Loucy (cell line): ENCODE results near the gene CADM1.

ENCODE experiments used
- H2AFZ ChIP-seq: fragments of 200-600 bp; sonication (generic); 2 replicates; pipeline ENCODE4 v1.6.0; 2016; ENCODE audit warnings: antibody characterized with exemption, mild to moderate bottlenecking, low read length, moderate library complexity
- H3F3A ChIP-seq: fragments of 200-600 bp; 2 replicates; pipeline ENCODE4 v1.6.0; 2016; ENCODE audit warnings: antibody characterized with exemption, low read depth, mild to moderate bottlenecking
- H3K27me3 ChIP-seq: fragments of 200-600 bp; sonication (generic); 2 replicates; pipeline ENCODE4 v1.6.1; 2014; ENCODE audit warnings: low read length, mild to moderate bottlenecking; ENCODE audit not compliant: insufficient read depth, poor library complexity, severe bottlenecking
- H3K36me3 ChIP-seq: fragments of 200-600 bp; sonication (generic); 2 replicates; pipeline ENCODE4 v1.6.1; 2016; ENCODE audit warnings: low read length; ENCODE audit not compliant: insufficient read depth
- H3K4me1 ChIP-seq: fragments of 200-600 bp; sonication (generic); 2 replicates; pipeline ENCODE4 v1.5.1; 2014; ENCODE audit warnings: low read length, mild to moderate bottlenecking; ENCODE audit not compliant: insufficient read depth, poor library complexity, severe bottlenecking
- H3K4me2 ChIP-seq: fragments of 200-600 bp; sonication (generic); 2 replicates; pipeline ENCODE4 v1.6.0; 2014; ENCODE audit warnings: antibody characterized with exemption, low read length, low read depth, mild to moderate bottlenecking; ENCODE audit not compliant: poor library complexity, severe bottlenecking
- H3K4me3 ChIP-seq: fragments of 200-600 bp; sonication (generic); 2 replicates; pipeline ENCODE4 v1.5.1; 2014; ENCODE audit warnings: low read length, mild to moderate bottlenecking, mixed read lengths; ENCODE audit not compliant: poor library complexity, severe bottlenecking
- H3K79me2 ChIP-seq: fragments of 200-600 bp; sonication (generic); 2 replicates; pipeline ENCODE4 v1.6.1; 2014; ENCODE audit warnings: low read length; ENCODE audit not compliant: insufficient read depth
- H3K9ac ChIP-seq: fragments of 200-600 bp; sonication (generic); 2 replicates; pipeline ENCODE4 v1.6.0; 2014; ENCODE audit warnings: mild to moderate bottlenecking, low read depth, low read length, moderate library complexity; ENCODE audit not compliant: poor library complexity, severe bottlenecking
- H3K9me2 ChIP-seq: fragments of 200-600 bp; sonication (generic); replicated peaks from 2 replicates; pipeline ENCODE4 v1.6.1; 2016; ENCODE audit warnings: low read depth, low read length, mixed read lengths
- H3K9me3 ChIP-seq: fragments of 200-600 bp; sonication (generic); 2 replicates; pipeline ENCODE4 v1.6.1; 2014; ENCODE audit warnings: mild to moderate bottlenecking, antibody characterized with exemption, low read length, low read depth; ENCODE audit not compliant: insufficient read depth
- H4K20me1 ChIP-seq: fragments of 200-600 bp; sonication (generic); 2 replicates; pipeline ENCODE4 v1.6.0; 2014; ENCODE audit warnings: antibody characterized with exemption, low read length, mild to moderate bottlenecking; ENCODE audit not compliant: insufficient read depth, poor library complexity, severe bottlenecking
- EZH2phosphoT487 ChIP-seq: fragments of 200-600 bp; IDR thresholded peaks from 2 replicates; pipeline ENCODE4 v1.6.1; 2018; ENCODE audit warnings: antibody characterized with exemption, mild to moderate bottlenecking, moderate library complexity, borderline replicate concordance
- TF ChIP-seq, protein P1 (sequence below): fragments of 200-600 bp; sonication (generic); conservative IDR thresholded peaks from 2 replicates; pipeline ENCODE4 v1.5.1; 2014; ENCODE audit warnings: mild to moderate bottlenecking, antibody characterized with exemption, low read length

The CADM1 gene

DNA sequence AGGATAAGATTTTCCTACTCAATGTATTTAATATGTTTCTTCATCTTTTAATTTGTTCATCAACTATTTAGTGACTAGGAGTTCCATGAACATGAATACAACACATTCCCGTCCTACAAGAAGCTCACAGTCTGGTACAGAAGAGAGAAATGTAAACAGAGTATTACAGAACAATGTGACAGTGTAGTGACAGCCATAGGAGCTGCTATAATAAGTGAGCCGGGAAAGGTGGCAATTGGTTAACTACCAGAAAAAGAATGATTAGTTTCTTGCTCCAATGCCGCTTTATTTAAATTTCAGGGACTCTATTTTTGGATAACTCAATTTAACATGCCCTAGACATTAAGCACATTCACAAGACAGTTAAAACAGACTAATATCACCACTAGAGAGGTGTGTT, 192.3 kb downstream of the CADM1 start:
- H3K79me2 ChIP-seq, result no peaks in the 10 kb centered on the region

DNA sequence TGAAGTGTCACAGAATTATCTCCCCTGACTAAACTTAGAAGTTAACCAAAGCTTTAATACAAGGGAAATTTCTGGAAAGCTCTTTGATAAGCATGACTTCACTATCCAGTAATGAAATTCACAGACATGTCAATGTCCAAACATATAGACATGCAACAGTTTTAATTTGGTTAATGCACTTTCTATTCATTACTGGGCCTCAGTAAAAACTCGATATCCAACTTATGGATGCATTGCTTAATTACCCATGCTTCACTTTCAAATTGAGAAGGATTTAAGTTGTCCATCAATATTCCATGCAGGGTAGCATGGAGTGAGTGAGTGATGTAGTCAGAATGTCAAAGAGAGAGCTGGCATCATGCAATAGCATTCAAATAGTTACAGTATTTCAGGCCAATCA, 197.5 kb downstream of the CADM1 start:
- H3K79me2 ChIP-seq, result no peaks in the 10 kb centered on the region
- TF ChIP-seq, protein P1, sequence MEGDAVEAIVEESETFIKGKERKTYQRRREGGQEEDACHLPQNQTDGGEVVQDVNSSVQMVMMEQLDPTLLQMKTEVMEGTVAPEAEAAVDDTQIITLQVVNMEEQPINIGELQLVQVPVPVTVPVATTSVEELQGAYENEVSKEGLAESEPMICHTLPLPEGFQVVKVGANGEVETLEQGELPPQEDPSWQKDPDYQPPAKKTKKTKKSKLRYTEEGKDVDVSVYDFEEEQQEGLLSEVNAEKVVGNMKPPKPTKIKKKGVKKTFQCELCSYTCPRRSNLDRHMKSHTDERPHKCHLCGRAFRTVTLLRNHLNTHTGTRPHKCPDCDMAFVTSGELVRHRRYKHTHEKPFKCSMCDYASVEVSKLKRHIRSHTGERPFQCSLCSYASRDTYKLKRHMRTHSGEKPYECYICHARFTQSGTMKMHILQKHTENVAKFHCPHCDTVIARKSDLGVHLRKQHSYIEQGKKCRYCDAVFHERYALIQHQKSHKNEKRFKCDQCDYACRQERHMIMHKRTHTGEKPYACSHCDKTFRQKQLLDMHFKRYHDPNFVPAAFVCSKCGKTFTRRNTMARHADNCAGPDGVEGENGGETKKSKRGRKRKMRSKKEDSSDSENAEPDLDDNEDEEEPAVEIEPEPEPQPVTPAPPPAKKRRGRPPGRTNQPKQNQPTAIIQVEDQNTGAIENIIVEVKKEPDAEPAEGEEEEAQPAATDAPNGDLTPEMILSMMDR, result no peak
- H2AFZ ChIP-seq, result no peak overlapping the region
- H3K4me1 ChIP-seq, result no peaks in the 10 kb centered on the region
- no peaks in the 10 kb centered on the region for H3K36me3 ChIP-seq
- no peak overlapping the region for H3K9ac ChIP-seq
- no peak overlapping the region for H3K4me2 ChIP-seq
- no peak overlapping the region for H3K4me3 ChIP-seq
- H3K27me3 ChIP-seq, result no peaks in the 10 kb centered on the region
- no peaks in the 10 kb centered on the region for H3K9me3 ChIP-seq
- no peaks in the 10 kb centered on the region for H3K9me2 ChIP-seq
- no peaks in the 10 kb centered on the region for H4K20me1 ChIP-seq
- H3F3A ChIP-seq, result no peaks in the 10 kb centered on the region

More for the DNA sequence above, 192.3 kb downstream of the CADM1 start:
- Histone ChIP-seq H3K4me1 (no peaks in the 10 kb centered on the region), H3K27me3 (no peaks in the 10 kb centered on the region), H3K36me3 (no peaks in the 10 kb centered on the region), H3K4me3 (no peak overlapping the region), H4K20me1 (no peaks in the 10 kb centered on the region), H3K4me2 (no peak overlapping the region), H3K9me3 (no peaks in the 10 kb centered on the region), H3K9ac (no peak overlapping the region), H2AFZ (no peak overlapping the region), H3K9me2 (no peaks in the 10 kb centered on the region), H3F3A (no peaks in the 10 kb centered on the region)
- TF ChIP-seq, protein P1, result no peak
- no peak for TF ChIP-seq EZH2phosphoT487

DNA sequence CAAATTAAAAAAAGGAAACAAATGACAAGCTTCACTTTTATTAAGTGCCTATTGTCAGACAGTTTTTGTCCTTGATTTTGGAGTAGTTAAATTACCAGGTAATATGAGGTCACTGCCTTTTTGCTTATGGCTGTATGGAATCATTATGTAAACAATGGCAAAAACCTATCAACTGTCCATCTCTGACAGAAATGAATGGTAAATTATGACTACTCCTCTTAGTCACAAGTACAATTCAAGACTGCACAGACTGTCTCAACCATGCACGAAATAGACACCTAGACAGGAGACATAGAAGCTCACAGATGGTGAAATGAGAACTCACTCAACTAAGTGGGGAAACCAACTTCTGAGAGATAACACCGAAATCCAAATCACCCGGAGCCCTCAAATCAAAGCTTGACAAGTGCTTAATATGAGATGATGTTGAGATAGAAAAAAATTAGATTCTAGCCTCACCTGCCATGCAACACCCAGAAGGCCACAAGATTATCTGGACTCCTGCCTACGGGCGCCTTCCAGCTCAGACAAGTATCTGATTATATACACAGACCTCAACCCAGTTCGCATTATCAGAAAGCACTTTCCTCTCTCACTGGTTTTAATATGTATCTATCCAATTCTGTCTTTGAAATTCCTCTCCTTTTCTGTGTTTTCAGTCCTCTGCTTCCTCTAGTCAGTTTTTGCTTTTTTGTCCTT, 199.3 kb downstream of the CADM1 start:
- Histone ChIP-seq H3K79me2 (no peaks in the 10 kb centered on the region), H3K36me3 (no peaks in the 10 kb centered on the region), H4K20me1 (no peaks in the 10 kb centered on the region), H2AFZ (no peak overlapping the region), H3F3A (no peaks in the 10 kb centered on the region), H3K9ac (no peak overlapping the region), H3K4me3 (no peak overlapping the region), H3K4me1 (no peaks in the 10 kb centered on the region), H3K9me2 (no peaks in the 10 kb centered on the region), H3K27me3 (no peaks in the 10 kb centered on the region), H3K9me3 (no peaks in the 10 kb centered on the region), H3K4me2 (no peak overlapping the region)
- TF ChIP-seq, protein P1, result no peak
- no peak for TF ChIP-seq EZH2phosphoT487
